HG02798 (cell line): ENCODE data around the gene CNPPD1.

Source experiments
- ATAC-seq: cut with Tn5 transposase; IDR thresholded peaks from one replicate; pipeline ENCODE4 v1.9.1; 2021; ENCODE audit warnings: mild to moderate bottlenecking; ENCODE audit not compliant: unreplicated experiment, poor library complexity

The CNPPD1 gene

GRCh38 chr2:219181531-219181930 lies 4.8 kb upstream of the CNPPD1 start:
- ATAC-seq = no peak

- ATAC-seq = no peak
Measured at GRCh38 chr2:219180961-219181360, 4.2 kb upstream of the CNPPD1 start.

DNA sequence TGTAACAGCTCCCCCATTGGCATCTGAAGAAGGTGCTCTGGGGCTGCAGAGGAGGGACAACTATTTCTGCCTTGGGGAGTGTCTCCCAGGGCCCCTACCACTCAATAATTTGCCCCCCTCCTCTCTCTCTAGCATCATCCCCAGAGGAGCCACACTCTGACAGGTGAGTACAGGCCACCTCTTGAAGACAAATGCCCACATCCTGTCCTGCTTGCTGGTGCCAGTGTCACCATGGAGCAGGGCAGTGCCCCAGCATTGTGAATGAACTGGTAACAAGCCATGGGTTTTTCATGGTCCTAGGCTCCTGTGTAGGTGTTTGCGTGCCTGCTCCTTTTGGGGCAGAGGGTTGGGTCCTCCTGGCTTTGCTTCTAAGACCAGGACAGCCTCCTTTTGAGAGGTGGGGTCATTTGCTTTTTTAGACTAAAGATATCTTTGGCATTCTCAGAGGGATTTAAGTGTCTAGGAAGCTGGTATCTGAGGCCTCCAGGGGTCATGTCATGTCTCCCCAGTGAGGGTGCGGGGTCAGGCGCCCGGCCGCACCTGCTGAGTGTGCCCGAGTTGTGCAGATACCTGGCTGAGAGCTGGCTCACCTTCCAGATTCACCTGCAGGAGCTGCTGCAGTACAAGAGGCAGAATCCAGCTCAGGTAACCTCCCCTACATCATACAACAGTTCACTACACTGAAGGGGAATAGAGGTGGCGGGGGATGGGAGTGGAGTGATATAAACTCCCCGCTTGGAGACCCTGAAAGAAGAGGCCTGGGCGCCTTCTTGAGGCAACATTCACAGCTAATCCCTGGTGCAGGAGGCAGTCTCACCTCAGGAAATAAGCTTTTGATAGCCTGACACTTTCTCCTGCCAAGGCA lies 3.1 kb upstream of the CNPPD1 start:
- no peak for ATAC-seq

DNA sequence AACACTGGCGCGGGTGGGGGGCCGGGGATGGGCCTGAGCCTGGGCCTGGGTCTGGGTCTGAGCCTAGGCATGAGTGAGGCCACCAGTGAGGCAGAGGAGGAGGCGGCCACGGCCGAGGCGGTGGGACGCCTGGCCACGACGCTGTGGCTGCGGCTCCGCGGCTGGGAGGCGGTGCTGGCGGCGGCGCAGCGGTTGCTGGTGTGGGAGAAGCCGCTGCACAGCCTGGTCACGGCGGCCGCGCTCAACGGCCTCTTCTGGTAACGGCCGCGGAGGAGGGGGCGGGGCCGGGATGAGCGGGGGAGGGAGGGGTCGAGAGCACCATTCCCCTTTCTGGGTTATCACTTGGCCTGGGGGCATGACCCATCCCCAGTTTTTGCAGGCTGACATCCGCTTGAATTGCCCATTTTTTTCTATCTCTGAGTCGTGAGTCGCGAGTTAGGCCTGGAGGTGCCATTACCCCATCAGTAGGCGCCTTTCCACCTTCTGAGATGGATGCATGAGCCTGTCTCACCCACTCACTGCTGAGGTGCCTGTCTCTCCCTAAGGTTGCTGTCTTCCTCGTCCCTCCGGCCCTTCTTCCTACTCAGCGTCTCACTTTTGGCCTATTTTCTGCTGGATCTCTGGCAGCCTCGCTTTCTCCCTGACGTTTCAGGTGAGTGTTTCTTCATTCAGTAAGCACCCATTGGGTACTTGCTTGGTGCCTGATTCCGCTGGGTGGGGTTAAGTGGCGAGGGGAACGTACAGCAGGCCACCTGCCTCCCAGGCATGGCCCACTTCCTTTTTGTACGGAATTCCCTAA lies 1.9 kb upstream of the CNPPD1 start:
- peak; percentile 24 for ATAC-seq

- peak; percentile 52 for ATAC-seq
Measured at GRCh38 chr2:219177552-219178376, 1.0 kb upstream of the CNPPD1 start, which contains the start of gene RETREG2. RETREG2 (plus strand) TSS chr2:219178275; CDS start chr2:219178353, 78 bp downstream.

GRCh38 chr2:219175928-219176817 lies 552 bp downstream of the CNPPD1 start:
- peak; percentile 15 for ATAC-seq

- no peak for ATAC-seq
Measured at GRCh38 chr2:219175486-219175885, 1.2 kb downstream of the CNPPD1 start.

DNA sequence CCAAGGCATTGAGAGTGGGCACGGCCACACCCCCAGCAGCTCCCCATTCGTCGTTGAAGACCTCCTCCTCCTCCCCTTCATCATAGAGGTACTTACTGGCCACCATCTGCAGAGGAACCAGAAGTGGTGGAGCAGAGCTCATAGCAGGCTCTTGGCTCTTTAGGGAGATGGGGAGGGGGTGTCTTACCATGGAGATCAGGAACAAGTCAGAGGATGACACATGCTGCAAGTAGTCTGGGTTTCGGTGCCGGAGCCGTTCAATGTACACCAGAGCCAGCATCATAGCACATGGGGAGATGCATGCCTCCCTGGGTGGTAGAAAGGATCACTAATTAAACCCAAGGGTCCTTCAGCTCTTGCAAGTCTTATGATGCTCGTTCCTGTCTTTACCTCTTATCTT lies 1.9 kb downstream of the CNPPD1 start:
- ATAC-seq = no peak

- no peak for ATAC-seq
Measured at GRCh38 chr2:219174146-219174545, 2.6 kb downstream of the CNPPD1 start.

- no peak for ATAC-seq
Measured at GRCh38 chr2:219173176-219173575, 3.5 kb downstream of the CNPPD1 start.

GRCh38 chr2:219172231-219173154 lies 4.2 kb downstream of the CNPPD1 start:
- no peak for ATAC-seq

DNA sequence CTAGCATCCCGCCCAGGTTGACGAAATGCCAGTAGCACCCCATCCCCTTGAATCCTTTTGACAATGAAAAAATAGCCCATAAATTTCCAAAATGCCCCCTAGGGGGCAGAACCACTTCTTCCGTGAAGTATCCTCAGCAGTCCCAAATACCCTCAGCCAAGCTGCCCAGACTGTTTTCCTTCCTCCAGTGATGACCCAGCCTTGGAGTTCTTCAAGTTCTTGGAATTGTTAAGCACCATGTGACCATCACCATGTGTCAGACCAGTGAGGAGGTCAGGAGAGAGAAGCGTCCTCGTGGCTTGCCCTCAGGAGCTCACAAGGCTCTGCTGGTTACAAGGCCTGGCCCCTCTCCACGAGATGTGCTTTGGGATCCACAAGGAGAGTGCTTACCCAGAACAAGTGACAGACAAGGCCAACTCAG lies 5.5 kb downstream of the CNPPD1 start:
- no peak for ATAC-seq

DNA sequence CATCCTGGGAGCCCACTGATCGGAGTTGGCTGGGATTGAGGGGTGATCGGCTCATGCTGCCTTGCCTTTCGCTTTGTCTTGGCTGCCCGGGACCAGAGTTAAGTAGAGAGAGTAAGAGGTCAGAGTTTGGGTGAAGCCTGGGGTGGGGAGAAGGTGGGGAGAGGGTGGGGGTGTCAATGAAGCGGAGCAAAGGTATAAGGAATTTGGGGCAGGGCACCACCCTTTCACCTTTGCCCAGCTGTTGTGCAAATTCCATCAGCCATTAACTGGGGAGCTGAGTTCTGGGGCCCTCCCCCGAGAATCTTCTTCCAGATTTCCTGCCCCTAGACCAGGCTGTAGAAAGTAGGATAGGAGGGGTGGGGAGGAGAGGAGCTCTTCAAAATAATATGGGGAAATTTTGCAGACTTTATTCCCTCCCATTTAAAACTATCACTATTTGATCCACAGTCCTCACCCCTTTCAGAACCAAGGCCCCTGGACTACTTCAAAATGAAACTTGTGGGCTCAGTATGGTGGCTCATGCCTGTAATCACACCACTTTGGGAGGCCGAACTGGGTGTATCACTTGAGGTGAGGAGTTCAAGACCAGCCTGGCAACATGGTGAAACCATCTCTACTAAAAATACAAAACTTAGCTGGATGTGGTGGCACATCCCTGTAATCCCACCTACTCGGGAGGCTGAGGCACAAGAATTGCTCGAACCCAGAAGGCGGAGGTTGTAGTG lies 6.6 kb downstream of the CNPPD1 start, which contains the start of gene SLC23A3:
Gene SLC23A3, minus strand, starts transcription at position 100 of the 725 bp plus-strand sequence. Its CDS starts 45 bp downstream, at position 55.
- ATAC-seq = no peak

DNA sequence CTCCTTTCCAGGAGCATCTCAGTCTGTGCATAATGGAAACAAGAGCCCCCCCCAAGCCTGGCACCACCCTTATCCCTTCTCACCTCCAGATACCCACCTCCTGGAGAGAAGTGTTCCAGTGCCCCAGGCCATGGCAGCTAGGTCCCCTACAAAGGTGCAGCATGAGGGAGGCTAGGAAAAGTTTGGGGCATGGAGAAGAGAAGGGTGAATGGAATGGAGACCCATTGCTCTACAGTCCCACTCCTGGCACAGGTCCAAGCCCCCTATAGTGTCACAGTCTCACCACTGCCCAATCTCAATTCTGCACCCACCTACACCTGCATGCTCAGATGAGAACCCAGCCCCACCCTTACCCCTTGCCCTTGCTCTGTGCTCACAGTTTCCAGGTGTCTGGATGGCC lies 7.8 kb downstream of the CNPPD1 start:
- ATAC-seq = no peak

GRCh38 chr2:219168526-219168925 lies 8.2 kb downstream of the CNPPD1 start:
- ATAC-seq = no peak

GRCh38 chr2:219167997-219168396 lies 8.7 kb downstream of the CNPPD1 start:
- ATAC-seq = no peak

DNA sequence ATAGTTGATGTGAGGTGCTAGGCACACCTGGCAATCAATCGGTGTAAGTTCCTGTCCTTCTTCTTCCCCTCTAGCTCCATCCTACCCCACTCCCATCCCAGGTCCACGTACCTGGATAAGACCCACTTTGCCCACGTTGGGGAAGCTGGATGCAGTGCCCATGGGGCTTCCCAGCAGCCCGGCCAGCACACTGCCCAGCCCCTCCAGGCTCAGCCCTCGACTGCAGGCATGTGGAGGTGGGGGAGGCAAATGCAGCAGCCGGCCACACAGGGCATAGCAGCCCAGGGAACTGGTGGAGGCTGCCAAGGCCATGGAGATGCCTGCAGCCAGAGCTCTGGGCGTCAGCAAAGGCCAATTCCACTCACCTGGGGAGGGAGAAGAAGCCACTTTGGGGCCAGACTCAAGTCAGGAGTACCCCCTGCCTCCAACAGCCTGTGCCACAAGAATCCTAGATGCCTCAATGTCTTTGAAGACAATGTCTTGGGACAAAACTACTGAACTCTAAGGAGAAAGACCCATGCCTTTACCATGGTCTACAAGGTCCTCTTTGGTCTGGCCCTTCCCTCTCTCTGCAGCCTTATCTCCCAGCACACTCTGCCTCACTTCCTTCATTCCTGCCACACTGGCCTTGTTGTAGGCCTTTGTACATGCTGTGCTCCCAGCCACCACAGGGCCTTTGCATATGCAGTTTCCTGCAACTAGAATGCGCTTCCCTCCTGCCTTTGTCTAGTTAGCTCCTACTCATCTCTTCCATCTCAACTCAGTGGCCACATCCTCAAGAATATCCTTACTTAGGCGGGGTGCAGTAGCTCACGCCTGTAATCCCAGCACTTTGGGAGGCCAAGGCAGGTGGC lies 11.4 kb downstream of the CNPPD1 start:
- ATAC-seq = no peak
